ENCODE data around the gene SIN3A. TPM values are rescaled to one million over a fixed set of nuclear protein-coding genes. Genes with fewer than 3 reads are reported as not detected.
"Not testable (repeated sequence)": the region's sequence is repeated elsewhere in the genome, so short reads cannot be mapped to it uniquely, and the experiment has no call there.

SIN3A gene
- total RNA-seq = 21.1 and 27.2 TPM in 2 replicates
- polyA plus RNA-seq = 23.0 and 30.3 TPM in 2 replicates
- 18.8 TPM in 2 replicates for polyA plus RNA-seq (2012)
- polyA minus RNA-seq (ENCODE audit: low replicate concordance) = 81.2 and 115 TPM in 2 replicates

DNA sequence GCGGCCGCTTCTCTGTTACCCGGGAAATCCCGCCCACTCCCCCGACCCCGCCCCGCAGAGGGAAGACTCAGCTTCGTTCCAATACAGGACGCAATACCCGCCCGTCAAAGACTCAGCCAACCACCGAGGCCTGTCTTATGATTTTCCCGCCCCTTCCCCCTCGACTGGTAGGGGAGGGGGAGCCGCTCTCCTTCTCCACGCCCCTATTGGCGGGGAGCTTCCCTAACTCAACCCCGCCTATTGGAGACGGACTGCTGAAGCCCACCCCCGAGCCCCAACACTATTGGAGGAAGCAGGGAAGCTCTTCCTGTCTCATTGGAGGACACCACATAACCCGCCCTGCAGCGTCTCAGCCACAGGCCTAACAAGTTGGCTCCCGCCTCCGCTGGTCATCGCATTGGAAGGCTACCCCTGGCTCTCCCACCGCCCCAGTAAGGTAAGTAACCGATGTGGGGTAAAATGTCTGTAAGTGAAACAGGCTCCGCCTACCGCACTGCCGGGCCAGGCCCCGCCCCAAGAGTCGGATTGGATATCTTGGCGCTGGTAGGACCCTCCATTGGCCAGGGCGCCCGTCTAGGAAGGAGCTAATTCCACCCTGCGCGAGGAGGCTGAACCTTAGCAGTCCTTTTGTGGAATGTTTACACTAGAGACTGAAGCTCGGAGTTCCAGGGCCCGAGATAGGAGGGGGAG is at the start of gene SIN3A:
SIN3A (minus strand) TSS at position 17 of the 690 bp plus-strand sequence. CDS start 21,315 bp downstream, outside the sequence.
- TF ChIP-seq, protein P1, sequence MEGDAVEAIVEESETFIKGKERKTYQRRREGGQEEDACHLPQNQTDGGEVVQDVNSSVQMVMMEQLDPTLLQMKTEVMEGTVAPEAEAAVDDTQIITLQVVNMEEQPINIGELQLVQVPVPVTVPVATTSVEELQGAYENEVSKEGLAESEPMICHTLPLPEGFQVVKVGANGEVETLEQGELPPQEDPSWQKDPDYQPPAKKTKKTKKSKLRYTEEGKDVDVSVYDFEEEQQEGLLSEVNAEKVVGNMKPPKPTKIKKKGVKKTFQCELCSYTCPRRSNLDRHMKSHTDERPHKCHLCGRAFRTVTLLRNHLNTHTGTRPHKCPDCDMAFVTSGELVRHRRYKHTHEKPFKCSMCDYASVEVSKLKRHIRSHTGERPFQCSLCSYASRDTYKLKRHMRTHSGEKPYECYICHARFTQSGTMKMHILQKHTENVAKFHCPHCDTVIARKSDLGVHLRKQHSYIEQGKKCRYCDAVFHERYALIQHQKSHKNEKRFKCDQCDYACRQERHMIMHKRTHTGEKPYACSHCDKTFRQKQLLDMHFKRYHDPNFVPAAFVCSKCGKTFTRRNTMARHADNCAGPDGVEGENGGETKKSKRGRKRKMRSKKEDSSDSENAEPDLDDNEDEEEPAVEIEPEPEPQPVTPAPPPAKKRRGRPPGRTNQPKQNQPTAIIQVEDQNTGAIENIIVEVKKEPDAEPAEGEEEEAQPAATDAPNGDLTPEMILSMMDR (conservative IDR thresholded peaks at IDR 0.05 in 1 of 2, IDR thresholded peaks at IDR 0.05 in 1 of 2; ENCODE audit: low read depth in 1 of 2, low read length in 2 of 2) = no peak
- no peak for TF ChIP-seq EZH2 (IDR thresholded peaks at IDR 0.05; ENCODE audit: low read length, missing control alignments)
- H3K27me3 ChIP-seq (ENCODE audit: control insufficient read depth, insufficient read depth, low read length) = no peaks in the 10 kb centered on the region
- peak within 1 kb of the TSS; percentile 99 for H3K4me2 ChIP-seq (ENCODE audit: extremely low read depth, insufficient read depth, low read length)
- peak within 1 kb of the TSS; percentile 82 to 99 (median 96) for H3K4me3 ChIP-seq (replicated peaks in 1 of 4; ENCODE audit: control extremely low read depth in 1 of 4, insufficient read depth in 1 of 4, low read depth in 3 of 4, low read length in 4 of 4)
- peak within 1 kb of the TSS; percentile 92 for H3K27ac ChIP-seq (ENCODE audit: insufficient read depth, low read length)
- DNase-seq (ENCODE audit: low read depth in 2 of 2) = peak; percentile 100
- H3K36me3 ChIP-seq (ENCODE audit: control insufficient read depth, insufficient read depth, low read length) = no peaks in the 10 kb centered on the region
- H2AFZ ChIP-seq (ENCODE audit: low read length) = peak within 1 kb of the TSS; percentile 75
- no peaks in the 10 kb centered on the region for H4K20me1 ChIP-seq (ENCODE audit: control insufficient read depth, extremely low read depth, insufficient read depth, low read length)
- H3K9me3 ChIP-seq (ENCODE audit: control insufficient read depth, insufficient read depth, low read depth, low read length) = no peaks in the 10 kb centered on the region
- H3K9ac ChIP-seq (ENCODE audit: insufficient read depth, low read length) = peak within 1 kb of the TSS; percentile 93
- peaks cover 7% of the 10 kb centered on the region for H3K4me1 ChIP-seq (ENCODE audit: control insufficient read depth, extremely low read depth, insufficient read depth, low read length)
- peaks cover 43% of the 10 kb centered on the region for H3K79me2 ChIP-seq (ENCODE audit: control insufficient read depth, insufficient read depth, low read length)

DNA sequence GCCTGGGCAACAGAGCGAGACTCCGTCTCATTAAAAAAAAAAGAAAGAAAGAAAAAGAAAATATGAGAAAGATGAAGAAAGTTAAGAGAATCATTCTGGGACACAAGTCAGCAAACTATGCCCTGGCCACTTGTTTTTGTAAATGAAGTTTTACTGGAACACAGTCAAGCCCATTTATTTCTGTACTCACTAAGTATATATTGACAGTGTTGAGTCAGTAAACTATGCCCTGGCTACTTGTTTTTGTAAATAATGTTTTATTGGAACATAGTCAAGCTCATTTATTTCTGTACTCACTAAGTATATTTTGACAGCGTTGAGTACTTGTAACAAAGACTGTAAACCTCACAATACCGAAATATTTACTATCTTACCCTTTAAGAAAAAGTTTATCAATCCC is 42.2 kb upstream of the SIN3A start:
- H3K36me3 ChIP-seq (ENCODE audit: control insufficient read depth, insufficient read depth, low read length) = no peaks in the 10 kb centered on the region
- TF ChIP-seq, protein P1 (conservative IDR thresholded peaks at IDR 0.05 in 1 of 2, IDR thresholded peaks at IDR 0.05 in 1 of 2; ENCODE audit: low read depth in 1 of 2, low read length in 2 of 2) = no peak
- TF ChIP-seq EZH2 (IDR thresholded peaks at IDR 0.05; ENCODE audit: low read length, missing control alignments) = no peak
- H3K79me2 ChIP-seq (ENCODE audit: control insufficient read depth, insufficient read depth, low read length) = no peaks in the 10 kb centered on the region
- no peaks in the 10 kb centered on the region for H3K4me1 ChIP-seq (ENCODE audit: control insufficient read depth, extremely low read depth, insufficient read depth, low read length)
- no peak overlapping the region for H2AFZ ChIP-seq (ENCODE audit: low read length)
- H3K9ac ChIP-seq (ENCODE audit: insufficient read depth, low read length) = no peak overlapping the region
- DNase-seq (ENCODE audit: low read depth in 2 of 2) = no peak
- H3K27ac ChIP-seq (ENCODE audit: insufficient read depth, low read length) = no peak overlapping the region
- no peaks in the 10 kb centered on the region for H4K20me1 ChIP-seq (ENCODE audit: control insufficient read depth, extremely low read depth, insufficient read depth, low read length)
- H3K4me3 ChIP-seq (replicated peaks in 1 of 4; ENCODE audit: control extremely low read depth in 1 of 4, insufficient read depth in 1 of 4, low read depth in 3 of 4, low read length in 4 of 4) = no peak overlapping the region
- no peaks in the 10 kb centered on the region for H3K27me3 ChIP-seq (ENCODE audit: control insufficient read depth, insufficient read depth, low read length)
- no peak overlapping the region for H3K4me2 ChIP-seq (ENCODE audit: extremely low read depth, insufficient read depth, low read length)
- no peaks in the 10 kb centered on the region for H3K9me3 ChIP-seq (ENCODE audit: control insufficient read depth, insufficient read depth, low read depth, low read length)

DNA sequence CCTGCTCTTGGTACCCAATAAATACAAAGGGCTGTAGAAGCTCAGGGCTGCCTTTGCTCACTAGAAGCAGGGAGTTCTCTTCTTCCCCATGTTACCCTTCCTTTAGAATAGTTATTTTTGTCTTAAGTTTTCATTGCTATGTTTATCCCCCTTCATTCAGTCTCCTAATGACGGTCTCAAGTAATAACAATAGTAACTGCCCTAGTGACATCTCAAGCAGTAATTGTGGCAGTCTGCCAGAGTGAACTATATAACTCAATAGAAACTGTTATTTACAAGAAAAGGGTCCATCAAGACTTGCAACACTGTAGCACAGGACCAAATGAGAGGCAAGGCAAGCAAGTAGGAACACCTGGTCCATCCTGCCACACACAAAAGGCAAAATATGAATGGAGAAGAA is 32.5 kb upstream of the SIN3A start:
- Histone ChIP-seq H3K4me1 (ENCODE audit: control insufficient read depth, extremely low read depth, insufficient read depth, low read length) (no peaks in the 10 kb centered on the region), H3K9me3 (ENCODE audit: control insufficient read depth, insufficient read depth, low read depth, low read length) (no peaks in the 10 kb centered on the region), H3K4me2 (ENCODE audit: extremely low read depth, insufficient read depth, low read length) (no peak overlapping the region), H4K20me1 (ENCODE audit: control insufficient read depth, extremely low read depth, insufficient read depth, low read length) (no peaks in the 10 kb centered on the region), H3K27ac (ENCODE audit: insufficient read depth, low read length) (no peak overlapping the region), H3K36me3 (ENCODE audit: control insufficient read depth, insufficient read depth, low read length) (no peaks in the 10 kb centered on the region), H3K79me2 (ENCODE audit: control insufficient read depth, insufficient read depth, low read length) (no peaks in the 10 kb centered on the region), H2AFZ (ENCODE audit: low read length) (no peak overlapping the region), H3K27me3 (ENCODE audit: control insufficient read depth, insufficient read depth, low read length) (no peaks in the 10 kb centered on the region), H3K9ac (ENCODE audit: insufficient read depth, low read length) (no peak overlapping the region), H3K4me3 (replicated peaks in 1 of 4; ENCODE audit: control extremely low read depth in 1 of 4, insufficient read depth in 1 of 4, low read depth in 3 of 4, low read length in 4 of 4) (no peak overlapping the region)
- TF ChIP-seq, protein P1 (conservative IDR thresholded peaks at IDR 0.05 in 1 of 2, IDR thresholded peaks at IDR 0.05 in 1 of 2; ENCODE audit: low read depth in 1 of 2, low read length in 2 of 2) = no peak
- TF ChIP-seq EZH2 (IDR thresholded peaks at IDR 0.05; ENCODE audit: low read length, missing control alignments) = no peak
- no peak for DNase-seq (ENCODE audit: low read depth in 2 of 2)

DNA sequence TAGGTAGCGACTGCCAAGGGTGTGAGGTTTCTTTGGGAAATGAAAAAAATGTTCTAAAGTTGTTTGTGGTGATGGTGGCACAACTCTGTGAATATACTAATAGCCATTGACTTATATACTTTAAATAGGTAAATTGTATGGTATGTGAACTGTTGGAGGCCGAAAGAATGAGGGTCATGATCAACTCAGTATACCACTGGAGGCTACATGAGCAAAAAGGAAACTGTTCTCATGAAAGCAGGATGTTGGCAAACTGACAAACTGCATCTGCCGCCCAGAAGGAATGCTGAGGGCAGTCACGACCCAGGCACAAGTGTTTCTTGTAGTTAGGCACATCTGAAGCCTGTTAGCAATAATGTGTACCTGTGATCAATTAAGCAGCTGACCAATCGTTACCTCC is 32.1 kb upstream of the SIN3A start:
- not testable (repeated sequence) for DNase-seq (ENCODE audit: low read depth in 2 of 2); H3K4me2 ChIP-seq (ENCODE audit: extremely low read depth, insufficient read depth, low read length)

More for the DNA sequence above, 32.1 kb upstream of the SIN3A start:
- H3K4me3 ChIP-seq (replicated peaks in 1 of 4; ENCODE audit: control extremely low read depth in 1 of 4, insufficient read depth in 1 of 4, low read depth in 3 of 4, low read length in 4 of 4); H3K4me1 ChIP-seq (ENCODE audit: control insufficient read depth, extremely low read depth, insufficient read depth, low read length); H3K36me3 ChIP-seq (ENCODE audit: control insufficient read depth, insufficient read depth, low read length); H2AFZ ChIP-seq (ENCODE audit: low read length); H4K20me1 ChIP-seq (ENCODE audit: control insufficient read depth, extremely low read depth, insufficient read depth, low read length); H3K27me3 ChIP-seq (ENCODE audit: control insufficient read depth, insufficient read depth, low read length); H3K9ac ChIP-seq (ENCODE audit: insufficient read depth, low read length); H3K27ac ChIP-seq (ENCODE audit: insufficient read depth, low read length); H3K9me3 ChIP-seq (ENCODE audit: control insufficient read depth, insufficient read depth, low read depth, low read length); H3K79me2 ChIP-seq (ENCODE audit: control insufficient read depth, insufficient read depth, low read length): not testable (repeated sequence)
